Osteoblast (primary cell): ENCODE data around the gene BHLHE23. TPM values are rescaled to one million over a fixed set of nuclear protein-coding genes. Genes with fewer than 3 reads are reported as not detected.

Experiments
- DNase-seq: peaks from one replicate; pipeline ENCODE4 v3.0.0; 2011; ENCODE audit warnings: low spot score, mixed read lengths; ENCODE audit not compliant: insufficient read length; ENCODE audit errors: missing footprints
- H2AFZ ChIP-seq: 2 replicates; pipeline ENCODE4 v1.6.0; 2011; ENCODE audit warnings: mild to moderate bottlenecking, low read length
- H3K27ac ChIP-seq: 2 replicates; pipeline ENCODE4 v1.5.1; 2011; ENCODE audit warnings: mild to moderate bottlenecking, low read depth, low read length, moderate library complexity
- H3K27me3 ChIP-seq: 2 replicates; pipeline ENCODE4 v1.6.0; 2012; ENCODE audit warnings: mild to moderate bottlenecking, control low read depth, inconsistent platforms, low read length, moderate library complexity; ENCODE audit not compliant: insufficient read depth
- H3K36me3 ChIP-seq: 2 replicates; pipeline ENCODE4 v1.5.1; 2011; ENCODE audit warnings: mild to moderate bottlenecking, low read length, control low read depth, moderate library complexity; ENCODE audit not compliant: insufficient read depth
- H3K4me1 ChIP-seq: 2 replicates; pipeline ENCODE4 v1.5.1; 2011; ENCODE audit warnings: mild to moderate bottlenecking, low read length, control low read depth, moderate library complexity; ENCODE audit not compliant: insufficient read depth
- H3K4me2 ChIP-seq: 2 replicates; pipeline ENCODE4 v1.6.0; 2011; ENCODE audit warnings: mild to moderate bottlenecking, low read length; ENCODE audit not compliant: insufficient read depth
- H3K4me3 ChIP-seq: fragments of 200-600 bp; sonication (generic); 3 replicates; pipeline ENCODE4 v1.5.1; 2012; ENCODE audit warnings: mild to moderate bottlenecking, low read length, inconsistent platforms; ENCODE audit not compliant: insufficient read depth
- H3K79me2 ChIP-seq: 2 replicates; pipeline ENCODE4 v1.6.0; 2012; ENCODE audit warnings: mild to moderate bottlenecking, low read length, control low read depth, inconsistent platforms; ENCODE audit not compliant: insufficient read depth
- H3K9me3 ChIP-seq: 2 replicates; pipeline ENCODE4 v1.5.1; 2011; ENCODE audit warnings: low read depth, low read length, control low read depth
- H4K20me1 ChIP-seq: 2 replicates; pipeline ENCODE4 v1.6.0; 2012; ENCODE audit warnings: mild to moderate bottlenecking, low read length, control low read depth; ENCODE audit not compliant: insufficient read depth
- total RNA-seq: library from RNA; depleted of rRNA; stranded (reverse); fragments of >200 nt; gene quantifications from 2 replicates; pipeline ENCODE4 v1.2.3, GENCODE V29; 2012
- TF ChIP-seq, protein P1 (sequence below): IDR thresholded peaks from 2 replicates; pipeline ENCODE4 v1.5.1; 2011; ENCODE audit warnings: mild to moderate bottlenecking, low read depth, low read length, moderate library complexity; ENCODE audit errors: extremely low read depth

The BHLHE23 gene
- total RNA-seq, 1 donor = not detected

DNA sequence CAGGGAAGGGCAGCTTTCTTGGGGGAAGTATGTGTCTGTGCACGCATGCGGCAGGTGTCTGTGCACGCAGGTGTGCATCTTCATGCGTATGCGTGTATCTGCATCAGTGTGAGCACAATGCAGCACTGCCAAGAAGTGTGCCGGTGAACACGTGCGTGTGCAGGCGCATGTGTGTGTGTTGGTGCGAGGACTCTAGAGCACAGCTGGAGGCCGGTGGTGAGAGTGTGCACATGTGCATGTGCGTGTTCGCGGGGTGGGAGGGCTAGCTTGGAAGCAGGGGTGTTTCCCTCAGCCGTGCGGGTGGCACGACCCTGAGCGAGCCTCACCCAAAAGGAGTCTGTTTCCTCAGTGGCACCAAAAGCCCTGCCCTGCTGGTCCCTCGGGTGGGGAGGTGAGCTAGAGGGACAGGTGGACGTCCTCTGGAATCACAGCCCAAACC, 46.7 kb downstream of the BHLHE23 start:
- no peaks in the 10 kb centered on the region for H3K27me3 ChIP-seq
- peaks cover 44% of the 10 kb centered on the region for H4K20me1 ChIP-seq
- TF ChIP-seq, protein P1, sequence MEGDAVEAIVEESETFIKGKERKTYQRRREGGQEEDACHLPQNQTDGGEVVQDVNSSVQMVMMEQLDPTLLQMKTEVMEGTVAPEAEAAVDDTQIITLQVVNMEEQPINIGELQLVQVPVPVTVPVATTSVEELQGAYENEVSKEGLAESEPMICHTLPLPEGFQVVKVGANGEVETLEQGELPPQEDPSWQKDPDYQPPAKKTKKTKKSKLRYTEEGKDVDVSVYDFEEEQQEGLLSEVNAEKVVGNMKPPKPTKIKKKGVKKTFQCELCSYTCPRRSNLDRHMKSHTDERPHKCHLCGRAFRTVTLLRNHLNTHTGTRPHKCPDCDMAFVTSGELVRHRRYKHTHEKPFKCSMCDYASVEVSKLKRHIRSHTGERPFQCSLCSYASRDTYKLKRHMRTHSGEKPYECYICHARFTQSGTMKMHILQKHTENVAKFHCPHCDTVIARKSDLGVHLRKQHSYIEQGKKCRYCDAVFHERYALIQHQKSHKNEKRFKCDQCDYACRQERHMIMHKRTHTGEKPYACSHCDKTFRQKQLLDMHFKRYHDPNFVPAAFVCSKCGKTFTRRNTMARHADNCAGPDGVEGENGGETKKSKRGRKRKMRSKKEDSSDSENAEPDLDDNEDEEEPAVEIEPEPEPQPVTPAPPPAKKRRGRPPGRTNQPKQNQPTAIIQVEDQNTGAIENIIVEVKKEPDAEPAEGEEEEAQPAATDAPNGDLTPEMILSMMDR = no peak
- H3K4me1 ChIP-seq = no peaks in the 10 kb centered on the region
- no peak overlapping the region for H3K4me2 ChIP-seq
- H3K79me2 ChIP-seq = peaks cover 36% of the 10 kb centered on the region
- no peak for DNase-seq
- H3K27ac ChIP-seq = no peak overlapping the region
- H3K9me3 ChIP-seq = no peaks in the 10 kb centered on the region
- no peak overlapping the region for H3K4me3 ChIP-seq
- no peak overlapping the region for H2AFZ ChIP-seq
- H3K36me3 ChIP-seq = peaks cover 49% of the 10 kb centered on the region

DNA sequence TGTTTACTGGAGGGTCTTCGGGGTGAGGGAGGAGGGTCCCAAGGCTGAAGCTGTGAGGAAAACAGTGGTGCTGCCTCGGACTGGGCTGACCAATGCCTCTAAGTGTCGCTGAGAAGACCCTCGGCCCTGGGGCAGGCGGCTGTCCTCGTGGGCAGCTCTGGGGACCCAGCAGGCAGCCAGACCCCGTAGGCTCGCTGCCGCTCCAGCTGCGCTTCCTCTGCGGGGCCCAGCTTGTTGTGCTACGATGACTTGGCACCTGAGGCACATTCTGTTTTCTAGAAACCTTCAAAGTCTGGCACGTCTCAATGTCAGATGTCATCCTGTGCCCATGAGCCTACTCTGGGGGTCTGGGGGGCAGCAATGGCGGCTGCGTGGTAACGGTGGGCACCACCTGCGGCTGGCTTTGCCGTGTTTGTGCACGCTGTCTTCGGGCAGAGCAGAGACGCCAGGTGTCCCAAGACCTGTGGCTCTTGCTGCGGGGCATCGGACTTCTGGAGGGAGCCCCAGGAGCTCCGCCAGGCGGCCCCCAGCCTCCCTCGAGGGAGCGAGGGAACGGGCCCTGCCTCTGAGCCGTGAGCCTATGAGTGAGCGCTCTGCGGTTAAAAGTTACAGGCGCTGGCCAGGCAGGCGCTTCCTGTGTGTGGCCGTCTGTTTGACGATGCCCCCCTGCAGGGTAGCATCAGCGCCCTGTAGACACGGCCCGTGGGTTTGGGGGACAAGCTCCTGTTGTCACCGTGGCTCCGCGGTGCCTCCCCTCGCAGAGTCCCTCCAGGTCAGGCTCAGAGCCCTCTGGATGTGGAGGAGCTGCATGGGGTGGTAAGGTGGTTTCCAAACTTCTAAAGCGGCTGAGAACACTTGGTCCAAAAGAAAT, 47.4 kb downstream of the BHLHE23 start:
- H4K20me1 ChIP-seq = peaks cover 48% of the 10 kb centered on the region
- H3K9me3 ChIP-seq = no peaks in the 10 kb centered on the region
- H3K79me2 ChIP-seq = peaks cover 42% of the 10 kb centered on the region
- H3K4me3 ChIP-seq = no peak overlapping the region
- TF ChIP-seq, protein P1 = no peak
- H3K27me3 ChIP-seq = no peaks in the 10 kb centered on the region
- no peak overlapping the region for H2AFZ ChIP-seq
- H3K4me2 ChIP-seq = no peak overlapping the region
- H3K36me3 ChIP-seq = peaks cover 42% of the 10 kb centered on the region
- peaks cover 4% of the 10 kb centered on the region for H3K4me1 ChIP-seq
- no peak overlapping the region for H3K27ac ChIP-seq
- DNase-seq = peak; percentile 51

DNA sequence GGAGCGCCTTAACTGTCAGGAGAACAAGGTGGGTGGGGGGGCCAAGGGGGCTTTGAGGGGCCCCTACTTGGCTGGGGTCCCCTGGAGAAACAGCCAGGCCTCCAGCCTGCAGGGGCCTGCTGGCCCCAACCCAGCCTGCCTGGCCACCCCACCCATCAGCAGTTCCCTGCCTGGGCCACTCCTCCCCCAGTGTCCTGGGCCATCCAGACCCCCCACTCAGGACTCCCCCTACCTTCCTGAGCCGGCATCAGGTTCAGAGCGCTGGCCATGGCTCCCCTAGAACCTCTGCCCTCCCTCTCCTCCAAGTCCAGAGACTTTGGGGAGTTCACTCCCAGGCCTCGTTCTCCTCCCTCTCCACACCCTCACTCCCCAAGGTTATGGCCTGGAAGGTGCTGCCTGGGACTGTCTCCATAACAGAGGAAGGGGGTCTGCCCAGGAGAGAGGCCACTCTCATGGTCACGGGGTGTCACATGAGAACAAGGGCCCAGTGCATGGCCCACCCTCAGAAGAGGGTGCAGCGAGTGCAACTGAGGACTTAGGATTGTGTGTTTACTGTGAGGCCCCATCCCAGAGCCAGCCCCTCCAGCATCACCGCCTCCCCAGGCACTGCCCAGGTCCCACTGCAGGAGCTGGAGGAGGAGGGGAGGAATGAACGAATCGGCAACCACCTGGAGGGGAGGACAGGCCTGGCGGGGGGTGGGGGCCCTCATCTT, 48.2 kb downstream of the BHLHE23 start:
- no peaks in the 10 kb centered on the region for H3K9me3 ChIP-seq
- DNase-seq = peak; percentile 73
- H4K20me1 ChIP-seq = peaks cover 48% of the 10 kb centered on the region
- no peak overlapping the region for H3K27ac ChIP-seq
- peaks cover 10% of the 10 kb centered on the region for H3K4me1 ChIP-seq
- H3K4me2 ChIP-seq = no peak overlapping the region
- TF ChIP-seq, protein P1 = no peak
- H2AFZ ChIP-seq = no peak overlapping the region
- H3K4me3 ChIP-seq = no peak overlapping the region
- no peaks in the 10 kb centered on the region for H3K27me3 ChIP-seq
- H3K36me3 ChIP-seq = peaks cover 37% of the 10 kb centered on the region
- peaks cover 47% of the 10 kb centered on the region for H3K79me2 ChIP-seq
